GF-D8 (cell line): Measurements from ENCODE around the gene PSMD1.
"Not testable (repeated sequence)": the region's sequence is repeated elsewhere in the genome, so short reads cannot be mapped to it uniquely, and the experiment has no call there.

Experiments used
- DNase-seq: peaks from one replicate; lab custom pipeline; 2025; lab: John Stamatoyannopoulos, UW

The PSMD1 gene

DNA sequence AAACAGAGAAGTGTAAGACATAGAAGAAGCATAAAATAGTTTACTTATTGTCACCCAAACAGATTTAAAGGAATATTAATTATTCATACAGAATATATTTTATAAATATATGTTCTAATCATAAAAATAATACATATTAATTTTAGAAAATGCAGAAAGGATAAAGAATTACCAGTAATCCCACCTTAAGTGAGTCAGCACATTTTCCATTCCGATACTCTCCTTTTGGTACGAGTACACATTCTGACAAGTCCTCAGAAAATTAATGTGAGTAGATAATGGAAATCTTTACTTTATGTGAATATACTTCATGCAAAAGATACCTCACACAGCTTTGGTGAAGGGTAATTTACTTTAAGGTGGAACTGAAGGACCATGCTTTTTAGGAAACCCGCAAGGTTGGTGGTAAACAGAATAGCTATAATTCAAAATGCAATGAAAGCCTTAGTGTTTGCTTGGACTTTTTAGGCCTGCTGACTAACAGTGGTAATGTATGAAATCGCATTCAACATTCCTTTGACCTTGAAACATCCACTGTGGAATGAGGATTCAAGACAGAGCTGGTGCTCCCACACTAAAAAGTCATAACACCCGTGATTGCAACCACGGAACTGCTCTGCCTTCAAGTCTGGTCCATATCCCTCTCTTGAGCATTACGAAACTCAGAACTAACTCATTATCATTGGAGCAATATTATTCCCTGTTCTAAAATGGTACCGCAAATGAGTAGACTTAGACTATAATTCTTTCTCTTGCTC is 96.3 kb downstream of the PSMD1 start:
- no peak for DNase-seq

DNA sequence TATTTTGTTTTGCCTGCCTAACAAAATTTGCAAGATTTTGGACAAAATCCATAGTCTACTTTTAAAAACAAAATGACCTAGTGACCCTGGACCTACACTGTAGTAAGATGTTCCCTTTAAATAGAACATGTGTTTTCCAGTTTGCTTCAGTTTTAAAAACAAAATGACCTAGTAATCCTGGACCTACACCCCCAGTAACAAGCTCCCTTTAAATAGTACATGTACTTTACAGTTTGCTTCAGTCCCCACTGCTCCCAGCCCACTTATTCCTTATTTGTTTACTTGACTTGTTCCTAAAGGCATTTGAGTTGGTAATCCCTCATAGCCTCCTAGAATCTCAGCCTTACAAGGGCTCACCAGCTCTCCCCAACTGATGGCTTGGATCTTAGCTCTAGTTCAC is 102.6 kb downstream of the PSMD1 start:
- no peak for DNase-seq

DNA sequence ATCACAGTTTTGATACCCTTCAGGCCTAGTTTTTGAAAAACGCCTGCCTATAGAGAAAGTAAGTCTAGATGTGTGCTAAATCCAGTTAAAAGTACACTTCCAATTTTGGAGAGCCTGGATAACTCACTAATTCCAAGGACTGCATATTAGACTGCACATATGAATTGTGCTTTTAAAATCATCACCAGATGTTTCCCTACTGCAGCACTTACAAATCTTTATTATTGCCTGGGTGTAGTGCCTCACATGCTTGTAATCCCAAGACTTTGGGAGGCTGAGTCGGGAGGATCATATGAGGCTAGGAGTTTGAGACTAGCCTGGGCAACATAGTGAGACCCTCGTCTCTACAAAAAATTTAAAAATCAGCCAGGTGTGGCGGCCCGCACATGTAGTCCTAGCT is 104.0 kb downstream of the PSMD1 start:
- no peak for DNase-seq

DNA sequence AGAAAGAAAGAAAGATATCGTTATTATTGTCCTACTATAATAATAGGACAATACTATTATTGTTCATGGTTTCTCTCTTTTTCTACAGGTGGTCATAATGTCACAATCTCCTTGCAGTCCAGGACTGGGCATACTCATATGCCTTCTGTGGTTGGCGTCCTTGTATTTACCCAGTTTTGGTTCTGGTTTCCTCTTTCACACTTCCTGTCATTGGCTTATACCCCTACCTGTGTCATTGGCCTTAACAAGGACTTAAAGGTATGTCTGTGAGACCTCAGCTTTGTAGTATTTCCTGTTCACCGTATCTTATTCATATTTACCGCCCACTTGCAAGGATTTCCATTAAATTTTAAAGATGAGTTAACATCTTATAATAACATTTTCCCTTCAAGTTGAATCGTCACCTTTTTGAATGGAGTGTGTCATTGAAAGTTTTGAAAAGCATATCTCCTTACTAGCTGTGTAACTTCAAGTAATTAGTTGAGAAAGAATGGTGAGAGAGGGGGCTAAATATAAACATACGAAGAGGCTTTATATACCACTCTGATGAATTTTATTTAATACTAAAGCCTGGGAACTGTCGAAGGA is 104.7 kb downstream of the PSMD1 start:
- no peak for DNase-seq

DNA sequence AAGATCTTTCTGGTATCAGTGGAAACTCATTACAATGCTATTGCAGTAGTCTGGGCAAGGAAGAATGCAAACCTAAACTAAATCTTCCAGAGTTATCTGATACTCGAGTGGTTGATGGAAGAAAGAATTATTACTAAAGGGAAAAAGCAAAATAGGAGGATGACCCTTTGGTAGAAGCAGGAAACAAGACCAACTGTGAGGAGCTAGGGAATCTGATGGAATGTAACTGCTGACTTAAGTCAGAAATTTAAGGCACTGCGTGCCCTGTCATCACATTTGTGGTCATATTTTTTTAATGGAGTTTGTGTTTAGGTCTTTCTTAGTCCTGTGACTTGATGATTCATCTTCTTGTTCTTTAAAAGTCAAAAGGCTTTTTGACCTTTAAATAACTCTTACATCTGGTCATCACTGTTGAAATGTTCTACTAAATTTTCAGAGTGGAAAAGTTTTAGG is 105.2 kb downstream of the PSMD1 start:
- DNase-seq: no peak

DNA sequence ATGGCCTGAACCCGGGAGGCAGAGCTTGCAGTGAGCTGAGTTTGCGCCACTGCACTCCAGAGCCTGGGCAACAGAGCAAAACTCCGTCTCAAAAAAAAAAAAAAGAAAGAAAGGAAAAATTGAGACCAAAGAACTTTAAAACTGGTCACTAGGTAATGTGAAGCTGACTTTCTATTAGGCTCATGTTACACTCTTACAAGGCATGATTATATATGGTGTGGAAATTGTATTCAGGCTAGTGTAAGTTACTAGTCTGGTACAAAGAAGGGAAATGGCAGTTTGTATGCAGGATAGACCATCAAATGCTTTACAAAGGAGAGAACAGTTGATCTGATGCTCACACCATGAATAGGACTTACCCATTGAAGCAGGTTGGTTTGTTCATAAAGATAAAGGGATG is 106.3 kb downstream of the PSMD1 start:
- no peak for DNase-seq

DNA sequence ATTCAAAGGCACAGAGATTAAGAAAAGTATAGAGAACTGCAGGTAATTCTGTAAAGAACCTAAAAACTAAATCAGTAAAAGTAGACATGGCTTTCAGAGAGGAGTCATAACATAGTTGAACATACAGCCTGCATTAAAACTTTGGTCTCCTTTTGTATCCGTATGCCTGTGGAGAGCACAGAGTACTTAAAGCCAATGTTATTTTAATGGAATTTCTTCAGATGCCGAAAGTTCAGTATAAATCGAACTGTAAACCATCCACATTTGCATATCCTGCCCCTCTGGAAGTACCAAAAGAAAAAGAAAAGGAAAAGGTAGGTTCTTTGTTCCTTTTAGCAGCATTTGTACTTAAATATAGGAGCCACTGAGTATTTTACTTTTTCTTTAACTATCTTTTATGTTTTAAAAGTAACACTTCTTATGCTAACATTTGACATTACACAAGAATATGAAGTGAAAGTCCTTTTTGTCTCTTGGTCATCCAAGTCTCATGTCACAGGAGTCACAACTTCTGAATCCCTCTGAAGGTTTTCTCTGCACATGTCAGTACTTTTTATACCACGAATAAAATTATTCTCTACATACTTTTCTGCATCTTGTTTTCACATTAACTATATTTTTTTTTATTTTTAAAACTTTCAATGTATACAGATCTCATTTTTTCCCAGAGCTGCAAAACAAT is 106.9 kb downstream of the PSMD1 start:
- DNase-seq: no peak

DNA sequence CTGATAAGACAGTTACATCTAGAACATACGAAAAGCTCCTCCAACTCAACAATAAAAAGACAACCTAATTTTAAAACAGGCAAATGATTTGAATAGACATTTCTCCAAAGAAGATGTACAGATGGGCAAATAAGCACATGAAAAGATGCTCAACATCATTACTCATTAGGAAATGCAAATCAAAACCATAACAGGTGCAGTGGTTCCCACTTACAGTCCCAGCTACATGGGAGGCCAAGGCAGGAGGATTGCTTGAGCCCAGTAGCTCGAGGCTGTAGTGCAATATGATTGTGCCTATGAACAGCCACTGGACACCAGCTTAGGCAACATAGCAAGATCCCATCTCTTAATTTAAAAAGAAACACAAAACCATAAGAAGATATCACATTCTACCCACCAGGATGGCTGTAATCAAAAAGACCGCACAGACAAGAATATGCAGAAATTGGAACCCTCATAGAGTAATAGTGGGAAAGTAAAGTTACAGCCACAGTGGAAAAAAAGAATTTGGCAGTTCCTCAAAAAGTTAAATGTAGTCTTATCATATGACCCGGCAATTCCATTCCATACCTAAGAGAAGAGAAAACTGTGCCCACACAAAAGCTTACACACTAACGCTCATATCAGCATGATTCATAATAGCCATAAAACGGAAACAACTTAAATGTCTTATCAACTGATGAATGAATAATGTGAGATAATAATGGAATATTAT is 111.2 kb downstream of the PSMD1 start:
- no peak for DNase-seq

DNA sequence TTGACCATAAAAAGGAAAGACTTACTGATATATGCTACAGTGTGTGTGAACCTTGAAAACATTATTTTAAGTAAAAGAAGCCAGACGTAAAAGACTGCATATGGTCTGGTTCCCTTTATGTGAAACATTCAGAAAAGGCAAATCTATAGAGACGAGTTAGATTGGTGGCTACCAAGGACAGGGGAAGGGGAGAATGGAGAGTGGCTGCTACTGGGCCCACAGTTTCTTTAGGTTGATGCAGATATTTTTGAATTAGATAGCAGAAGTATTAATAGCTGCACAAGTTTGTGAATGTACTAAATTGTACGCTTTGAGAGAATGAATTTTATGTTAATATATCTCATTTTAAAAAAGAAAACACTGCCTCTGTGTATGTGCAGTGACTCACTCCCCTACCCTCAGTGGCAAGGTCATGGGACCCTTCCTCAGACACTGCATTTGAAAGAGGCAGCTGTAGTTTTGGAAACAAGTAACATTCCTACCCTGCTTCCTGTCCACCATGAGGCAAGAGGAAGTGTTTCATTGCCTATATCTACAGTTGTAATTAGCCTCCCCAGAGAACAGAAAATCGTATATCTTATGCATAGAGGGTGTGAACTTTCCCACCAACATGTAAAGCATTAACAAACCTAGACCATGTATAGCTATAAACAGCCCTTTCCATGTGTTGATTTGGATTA is 111.9 kb downstream of the PSMD1 start:
- peak; percentile 66 for DNase-seq

DNA sequence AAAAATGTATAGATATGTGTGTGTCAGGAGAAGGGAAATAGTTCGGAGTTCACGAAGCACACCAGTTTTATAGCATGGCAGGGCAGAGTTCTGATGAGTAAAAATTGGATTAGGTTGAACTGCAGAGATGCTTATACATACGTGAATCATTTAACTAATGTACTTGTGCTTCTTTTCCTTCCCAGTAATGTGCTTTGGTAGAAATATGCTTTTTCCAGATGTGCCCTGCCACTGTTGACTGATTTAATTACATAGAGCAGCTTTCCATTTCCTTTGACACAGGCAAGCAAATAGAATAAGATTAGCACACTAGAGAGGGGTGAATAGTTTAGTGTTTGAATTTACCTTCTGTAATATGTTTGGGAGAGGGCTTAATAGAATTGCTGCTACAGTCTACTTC is 112.8 kb downstream of the PSMD1 start:
- DNase-seq: no peak

DNA sequence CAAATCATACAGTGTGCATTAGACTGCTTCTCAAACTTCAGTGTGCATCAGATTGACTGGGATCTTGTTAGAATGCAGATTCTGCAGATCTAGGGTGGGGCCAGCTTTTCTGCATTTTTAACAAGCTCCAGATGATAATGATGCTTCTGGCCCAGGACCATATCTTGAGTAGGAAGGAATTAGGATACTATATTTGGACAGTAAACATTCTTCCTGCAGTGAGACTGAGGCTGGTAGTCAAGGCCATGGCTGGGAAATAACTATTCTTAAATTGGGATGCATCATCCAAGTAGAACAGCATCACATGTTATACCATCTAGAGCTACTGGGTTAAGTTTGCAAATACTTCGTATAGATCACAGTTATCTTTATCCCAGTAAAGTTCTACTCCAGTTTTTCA is 113.4 kb downstream of the PSMD1 start:
- no peak for DNase-seq

DNA sequence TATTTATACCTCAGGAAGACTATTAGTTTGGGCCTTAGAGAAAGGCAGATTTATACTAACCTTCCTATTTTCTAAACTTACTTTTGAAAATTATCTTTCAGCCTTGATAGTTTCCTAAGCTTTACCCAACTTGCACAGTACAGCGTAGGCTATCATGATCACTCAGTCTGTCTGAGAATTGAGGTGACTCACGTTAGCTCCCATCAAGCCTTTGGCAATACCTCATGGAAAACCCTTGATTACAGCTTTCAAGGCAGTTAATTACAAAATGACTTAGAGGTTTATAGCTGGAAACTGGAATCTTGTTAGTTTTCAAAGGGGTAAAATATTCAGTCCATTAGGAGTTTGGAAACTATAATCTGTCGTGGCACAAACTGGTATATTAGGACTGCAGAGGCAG is 115.4 kb downstream of the PSMD1 start:
- no peak for DNase-seq

DNA sequence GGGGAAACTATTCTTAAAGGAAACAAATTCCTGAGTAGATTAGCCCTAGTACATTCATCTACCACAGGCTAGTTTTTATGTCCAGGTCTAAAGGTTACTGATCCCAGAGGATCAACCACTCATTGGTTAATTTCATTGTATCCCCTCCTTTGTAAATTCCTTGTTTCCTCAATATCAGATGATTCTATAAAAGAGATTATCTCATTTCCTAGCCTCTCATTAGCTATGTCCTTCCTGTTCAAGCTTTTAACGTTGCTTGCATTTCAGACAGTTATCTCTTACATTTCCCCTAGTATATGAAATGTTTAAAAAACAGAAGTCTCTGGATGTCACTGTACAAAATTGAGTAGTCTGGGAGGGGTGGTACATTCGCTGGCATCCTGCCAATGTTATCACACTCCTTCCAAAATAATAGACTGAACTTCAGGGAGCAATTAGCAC is 117.6 kb downstream of the PSMD1 start:
- no peak for DNase-seq

DNA sequence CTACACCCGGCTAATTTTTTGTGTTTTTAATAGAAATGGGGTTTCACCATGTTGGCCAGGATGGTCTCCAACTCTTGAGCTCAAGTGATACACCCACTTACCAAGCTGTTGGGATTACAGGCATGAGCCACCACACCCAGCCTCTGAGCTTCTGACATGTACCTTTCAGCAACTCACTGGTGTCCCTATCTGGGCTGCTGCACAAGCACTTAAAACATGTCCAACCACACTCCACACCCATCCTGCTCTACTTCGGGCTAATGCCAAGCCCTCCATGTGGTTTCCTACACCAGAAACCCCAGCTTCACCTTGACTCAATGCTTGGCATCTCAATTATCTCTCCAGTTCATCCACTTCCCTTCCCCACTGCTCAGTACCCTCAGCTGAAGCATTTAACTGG is 119.4 kb downstream of the PSMD1 start:
- DNase-seq: no peak

DNA sequence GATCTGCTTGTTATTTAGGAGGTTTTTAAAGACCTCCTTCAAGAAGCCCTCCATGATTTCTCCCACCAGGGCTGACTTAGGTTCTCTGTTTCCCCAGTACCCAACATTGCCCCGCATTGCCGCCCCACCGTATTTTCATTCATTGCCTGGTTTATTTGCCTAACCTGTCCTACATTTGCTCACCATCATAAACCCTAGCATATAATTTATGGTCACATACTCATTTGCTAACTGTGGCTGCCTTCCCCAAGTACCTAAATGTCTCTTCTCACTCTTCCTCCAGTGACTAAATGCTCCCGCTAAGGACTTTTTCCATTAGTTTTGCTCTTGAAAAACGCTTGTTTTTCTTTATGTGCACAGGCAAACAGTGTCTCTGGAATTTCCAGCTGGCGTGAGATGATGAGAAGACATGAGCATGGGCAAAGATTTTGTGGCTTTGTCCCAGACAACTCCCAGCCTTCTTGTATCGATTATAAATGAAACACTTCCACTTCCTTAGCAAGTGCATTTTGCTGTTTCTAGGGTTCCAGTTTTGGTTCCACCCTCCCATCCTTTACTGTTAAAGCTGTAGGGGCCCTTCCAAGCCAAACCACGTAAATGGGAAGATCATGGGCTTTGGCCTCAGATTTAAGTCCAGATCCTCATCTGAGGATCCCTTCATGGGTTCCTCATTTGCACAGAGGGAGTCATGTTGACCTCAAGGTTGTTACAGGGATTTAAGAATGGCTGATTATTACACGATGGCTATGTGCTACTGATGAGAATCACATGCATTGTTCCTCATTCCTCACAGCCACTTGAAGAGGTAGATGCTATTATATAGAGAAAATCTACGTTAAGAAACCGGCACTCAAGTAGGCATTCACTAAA is 120.7 kb downstream of the PSMD1 start:
- no peak for DNase-seq

DNA sequence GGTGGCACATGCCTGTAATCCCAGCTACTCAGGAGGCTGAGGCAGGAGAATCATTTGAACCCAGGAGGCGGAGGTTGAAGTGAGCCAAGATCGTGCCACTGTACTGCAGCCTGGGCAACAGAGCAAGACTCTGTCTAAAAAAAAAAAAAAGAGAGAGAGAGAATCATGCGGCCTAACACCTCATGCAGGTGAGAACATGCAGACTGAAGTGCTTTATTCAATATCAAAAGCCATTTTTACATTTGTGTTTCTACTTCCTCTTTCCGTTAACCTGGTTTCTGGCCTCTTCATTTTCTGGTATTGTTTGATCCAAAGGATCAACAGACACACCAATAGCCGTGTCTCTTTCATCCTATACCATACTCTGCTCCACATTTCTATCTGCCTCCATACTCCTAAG is 122.1 kb downstream of the PSMD1 start:
- not testable (repeated sequence) for DNase-seq

DNA sequence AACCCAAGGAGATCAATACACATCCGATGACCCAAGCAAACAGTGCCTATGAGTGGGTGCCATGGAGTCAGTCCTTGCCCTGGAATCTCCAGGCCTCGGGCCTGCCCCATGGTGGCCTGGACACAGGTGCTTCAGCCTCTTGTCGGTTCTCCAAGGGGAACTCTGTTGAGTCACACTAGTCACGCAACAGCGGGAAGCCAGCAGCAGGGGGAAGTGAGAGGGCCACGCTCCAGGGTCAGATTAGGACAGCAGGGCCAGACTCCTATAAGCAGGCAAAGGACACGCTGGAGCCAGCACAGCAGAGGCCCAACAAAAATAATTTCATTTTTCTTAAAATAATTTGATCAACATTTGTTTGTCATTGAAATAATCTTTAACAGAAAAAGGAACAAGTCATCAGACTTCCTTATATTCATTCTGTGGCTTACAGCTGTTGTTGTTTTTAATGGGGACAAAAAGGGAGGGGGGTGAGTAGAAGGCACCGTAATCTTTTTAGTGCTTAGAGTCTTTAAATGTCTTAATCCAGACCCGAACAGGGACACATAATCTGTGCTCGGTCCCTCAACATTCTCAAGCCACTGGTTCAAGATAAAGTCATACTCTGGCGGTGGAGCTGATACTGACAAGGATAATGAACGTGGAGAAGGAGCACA is 125.3 kb downstream of the PSMD1 start:
- DNase-seq: peak; percentile 72

DNA sequence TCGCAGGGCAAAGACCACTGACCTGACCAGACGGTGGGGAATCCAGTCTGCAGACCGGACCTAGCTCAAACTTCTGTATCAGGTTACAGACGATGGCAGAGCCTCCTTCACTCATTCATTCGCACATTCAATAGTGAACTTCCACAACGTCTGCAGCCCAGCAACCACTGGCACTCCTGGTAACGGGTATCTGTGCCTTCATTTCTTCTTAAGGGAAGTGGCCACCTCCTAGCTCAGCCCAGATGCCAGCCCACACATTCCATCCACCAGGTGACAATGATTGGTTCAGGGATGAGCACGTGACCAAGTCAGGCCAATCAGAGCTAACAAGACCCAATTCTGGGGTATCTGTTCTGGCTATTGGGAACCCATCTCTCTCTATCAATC is 125.8 kb downstream of the PSMD1 start:
- DNase-seq: peak; percentile 59

DNA sequence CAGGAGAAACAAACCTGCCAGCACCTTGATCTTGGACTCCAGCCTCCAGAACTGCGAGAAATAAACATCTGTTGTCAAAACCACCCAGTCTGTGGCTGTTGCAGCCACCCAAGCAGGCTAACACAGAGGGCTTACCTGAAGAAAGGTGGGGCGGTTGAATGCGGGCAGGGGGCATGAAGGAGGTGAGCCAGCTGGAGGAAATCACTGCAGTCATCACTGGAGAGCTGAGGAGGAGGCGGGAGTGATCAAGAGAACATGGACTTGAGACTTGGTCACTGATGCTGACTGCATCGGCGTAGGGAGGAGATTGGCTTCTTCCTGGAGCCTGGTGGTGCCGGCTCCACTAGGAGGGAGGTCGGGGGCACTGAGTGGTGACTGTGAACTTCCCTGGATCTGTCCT is 127.2 kb downstream of the PSMD1 start:
- DNase-seq: no peak

DNA sequence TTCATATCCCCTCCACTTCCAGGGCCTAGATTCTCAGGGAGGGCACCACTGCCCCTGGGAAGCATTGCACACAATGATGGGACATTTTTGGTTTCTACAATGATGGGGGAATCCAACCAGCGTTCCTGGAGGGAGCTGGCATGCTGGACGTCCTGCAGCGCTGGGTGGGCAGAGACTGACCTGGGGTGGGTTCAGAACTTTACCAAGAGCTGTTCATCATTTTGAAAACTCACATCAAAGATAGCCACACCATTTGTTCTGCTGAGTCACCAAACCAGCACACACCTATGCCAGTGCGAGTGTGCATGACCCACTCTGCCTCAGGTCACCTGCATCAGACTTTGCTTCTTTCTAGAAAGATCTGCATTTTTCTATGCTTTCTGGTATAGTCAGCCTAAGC is 127.7 kb downstream of the PSMD1 start:
- no peak for DNase-seq
